GM12864 (cell line): Measurements from ENCODE around the gene ZNF543.
"Not testable (repeated sequence)": the region's sequence is repeated elsewhere in the genome, so short reads cannot be mapped to it uniquely, and the experiment has no call there.

Experiments
- DNase-seq: peaks from one replicate; pipeline ENCODE4 v3.0.0-alpha.2; 2011; ENCODE audit warnings: low read depth
- H3K4me3 ChIP-seq: 2 replicates; pipeline ENCODE4 v1.5.1; 2011; ENCODE audit warnings: mild to moderate bottlenecking, low read depth, low read length, control low read depth
- TF ChIP-seq, protein P1 (sequence below): IDR thresholded peaks from 2 replicates; pipeline ENCODE4 v1.5.1; 2011; ENCODE audit warnings: low read depth, mild to moderate bottlenecking, moderate library complexity, low read length, control low read depth, inconsistent platforms; ENCODE audit errors: missing control alignments

Gene ZNF543

DNA sequence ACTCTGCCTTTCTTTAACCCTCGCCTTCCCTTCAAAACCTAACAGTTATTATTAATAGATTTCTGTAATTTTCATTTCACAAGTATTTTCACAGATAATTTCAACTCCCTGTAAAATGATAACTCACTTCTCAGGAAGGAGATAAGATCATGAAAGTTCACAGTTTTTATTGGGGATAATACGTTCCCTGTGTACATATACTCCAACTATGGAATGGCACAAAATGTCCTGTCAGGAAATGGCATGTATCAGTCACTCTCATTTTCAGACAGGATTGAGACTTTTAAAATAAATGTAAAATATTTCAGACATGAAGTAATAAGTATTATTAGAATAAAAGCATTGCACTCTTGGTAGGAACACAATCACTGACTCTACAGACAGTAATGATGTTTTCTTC is 42.1 kb downstream of the ZNF543 start:
- peak overlapping the region; percentile 65; the same call in 1 of the 2 replicates for H3K4me3 ChIP-seq
- DNase-seq = no peak
- TF ChIP-seq, protein P1, sequence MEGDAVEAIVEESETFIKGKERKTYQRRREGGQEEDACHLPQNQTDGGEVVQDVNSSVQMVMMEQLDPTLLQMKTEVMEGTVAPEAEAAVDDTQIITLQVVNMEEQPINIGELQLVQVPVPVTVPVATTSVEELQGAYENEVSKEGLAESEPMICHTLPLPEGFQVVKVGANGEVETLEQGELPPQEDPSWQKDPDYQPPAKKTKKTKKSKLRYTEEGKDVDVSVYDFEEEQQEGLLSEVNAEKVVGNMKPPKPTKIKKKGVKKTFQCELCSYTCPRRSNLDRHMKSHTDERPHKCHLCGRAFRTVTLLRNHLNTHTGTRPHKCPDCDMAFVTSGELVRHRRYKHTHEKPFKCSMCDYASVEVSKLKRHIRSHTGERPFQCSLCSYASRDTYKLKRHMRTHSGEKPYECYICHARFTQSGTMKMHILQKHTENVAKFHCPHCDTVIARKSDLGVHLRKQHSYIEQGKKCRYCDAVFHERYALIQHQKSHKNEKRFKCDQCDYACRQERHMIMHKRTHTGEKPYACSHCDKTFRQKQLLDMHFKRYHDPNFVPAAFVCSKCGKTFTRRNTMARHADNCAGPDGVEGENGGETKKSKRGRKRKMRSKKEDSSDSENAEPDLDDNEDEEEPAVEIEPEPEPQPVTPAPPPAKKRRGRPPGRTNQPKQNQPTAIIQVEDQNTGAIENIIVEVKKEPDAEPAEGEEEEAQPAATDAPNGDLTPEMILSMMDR = no peak

DNA sequence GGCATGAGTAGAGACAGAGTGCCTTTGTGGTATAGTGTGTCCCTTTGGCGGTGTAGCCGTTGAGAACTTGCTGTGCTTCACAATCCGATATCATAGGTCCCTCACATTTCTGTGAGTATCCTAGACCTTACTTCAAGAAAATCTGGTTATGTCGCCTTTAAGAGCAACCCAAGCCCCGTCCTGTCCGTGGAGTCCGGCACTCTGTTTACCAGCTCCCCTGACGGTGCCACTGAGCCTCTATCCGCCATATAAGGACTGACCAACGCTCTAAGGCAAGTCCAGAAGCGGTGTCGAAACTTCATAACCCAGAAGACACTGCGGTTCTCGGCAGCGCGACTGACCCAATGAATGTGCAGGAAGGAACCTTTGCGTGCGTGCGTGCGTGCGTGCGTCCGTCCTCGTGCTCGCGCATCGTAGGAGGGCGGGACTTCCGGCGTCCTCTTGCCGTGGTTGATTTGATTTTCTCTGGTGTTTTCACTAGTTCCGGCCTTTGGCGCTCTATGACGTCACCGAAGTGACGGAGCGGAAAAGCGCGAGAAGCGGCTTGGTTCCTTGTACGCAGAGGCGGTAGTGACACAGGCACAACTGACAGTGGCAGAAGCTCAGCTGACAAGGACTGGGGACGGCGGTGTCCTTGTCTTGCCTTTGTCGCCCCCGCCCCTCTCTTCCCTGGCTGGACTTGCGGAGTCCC is 42.9 kb downstream of the ZNF543 start, which contains the start of the genes TRAPPC2B and ZNF547:
TSS of gene TRAPPC2B (plus strand) at position 555 of the 691 bp plus-strand sequence. CDS start 1,283 bp downstream, outside the sequence.
TSS of gene ZNF547 (plus strand) at position 555 of the 691 bp plus-strand sequence. CDS start 5,005 bp downstream, outside the sequence.
- DNase-seq = peak; percentile 99
- TF ChIP-seq, protein P1 = no peak
- H3K4me3 ChIP-seq = peak within 1 kb of the TSS; percentile 65

DNA sequence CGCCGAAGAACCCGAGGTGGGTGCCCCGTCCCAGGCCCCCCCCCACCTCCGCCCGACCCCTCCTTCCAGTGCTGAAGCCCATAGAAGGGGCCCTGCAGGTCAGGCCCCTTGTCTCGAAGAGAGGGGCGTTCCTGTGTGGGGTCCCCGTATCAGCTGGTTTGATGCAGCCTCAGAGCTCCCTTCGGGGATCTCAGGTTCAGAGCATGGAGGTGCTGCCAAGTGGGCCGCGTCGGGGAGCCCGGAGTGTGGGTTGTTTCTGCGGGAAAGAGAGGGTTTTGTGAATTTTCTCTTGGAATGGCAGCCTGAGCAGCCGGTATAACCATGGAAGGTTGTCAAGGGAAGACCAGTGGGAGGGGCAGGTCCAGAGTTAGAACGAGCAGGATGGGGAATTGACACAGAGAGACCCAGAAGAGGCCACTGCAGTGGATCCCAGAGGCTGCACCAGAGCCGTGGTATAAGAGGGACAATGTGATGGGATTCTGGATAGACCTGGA is 43.5 kb downstream of the ZNF543 start:
- H3K4me3 ChIP-seq = peak overlapping the region; percentile 65
- no peak for DNase-seq
- TF ChIP-seq, protein P1 = no peak

DNA sequence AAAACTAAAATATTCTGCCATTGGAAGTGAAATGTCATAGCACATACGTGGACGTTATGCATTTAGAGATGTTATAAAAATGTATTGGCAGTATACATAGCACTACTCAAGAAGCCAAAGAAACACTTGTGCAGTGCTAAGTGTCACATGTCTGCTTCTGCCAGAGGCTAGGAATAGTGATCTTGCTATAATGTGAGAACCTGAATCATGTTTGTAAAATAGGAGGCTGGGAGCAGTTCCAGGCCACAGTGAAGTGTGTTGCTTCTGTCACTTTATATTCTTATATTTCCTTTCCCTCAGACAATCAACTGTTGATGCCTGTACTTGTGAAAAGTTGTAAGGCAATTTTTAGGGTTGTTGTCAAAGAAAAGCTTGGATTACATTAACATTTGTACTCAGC is 46.5 kb downstream of the ZNF543 start:
- TF ChIP-seq, protein P1 = no peak
- no peak overlapping the region for H3K4me3 ChIP-seq

DNA sequence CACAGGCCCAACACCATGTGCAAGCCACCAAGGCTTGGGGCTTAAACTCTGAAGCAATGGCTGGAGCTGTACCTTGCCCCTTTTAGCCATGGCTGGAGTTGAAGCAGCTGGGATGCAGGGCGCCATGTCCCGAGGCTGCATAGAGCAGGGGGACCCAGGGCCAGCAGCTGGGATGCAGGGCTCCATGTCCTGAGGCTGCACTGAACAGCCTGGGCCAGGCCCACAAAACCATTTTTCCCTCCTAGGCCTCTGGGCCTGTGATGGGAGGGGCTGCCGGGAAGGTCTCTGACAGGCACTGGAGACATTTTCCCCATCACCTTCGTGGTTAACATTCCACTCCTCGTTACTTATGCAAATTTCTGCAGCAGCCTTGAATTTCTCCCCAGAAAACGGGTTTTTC is 53.9 kb downstream of the ZNF543 start:
- no peak overlapping the region for H3K4me3 ChIP-seq
- DNase-seq = no peak
- TF ChIP-seq, protein P1 = no peak

More for the DNA sequence above, 46.5 kb downstream of the ZNF543 start:
- no peak for DNase-seq

DNA sequence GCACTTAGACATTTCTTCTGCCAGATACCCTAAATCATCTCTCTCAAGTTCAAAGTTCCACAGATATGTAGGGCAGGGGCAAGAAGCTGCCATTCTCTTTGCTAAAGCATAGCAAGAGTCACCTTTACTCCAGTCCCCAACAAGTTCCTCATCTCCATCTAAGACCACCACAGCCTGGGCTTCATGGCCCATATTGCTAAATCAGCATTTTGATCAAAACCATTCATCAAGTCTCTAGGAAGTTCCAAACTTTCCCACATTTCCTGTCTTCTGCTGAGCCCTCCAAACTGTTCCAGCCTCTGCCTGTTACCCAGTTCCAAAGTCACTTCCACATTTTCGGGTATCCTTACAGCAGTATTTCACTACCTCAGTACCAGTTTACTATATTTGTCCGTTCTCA is 54.4 kb downstream of the ZNF543 start:
- not testable (repeated sequence) for H3K4me3 ChIP-seq, DNase-seq

DNA sequence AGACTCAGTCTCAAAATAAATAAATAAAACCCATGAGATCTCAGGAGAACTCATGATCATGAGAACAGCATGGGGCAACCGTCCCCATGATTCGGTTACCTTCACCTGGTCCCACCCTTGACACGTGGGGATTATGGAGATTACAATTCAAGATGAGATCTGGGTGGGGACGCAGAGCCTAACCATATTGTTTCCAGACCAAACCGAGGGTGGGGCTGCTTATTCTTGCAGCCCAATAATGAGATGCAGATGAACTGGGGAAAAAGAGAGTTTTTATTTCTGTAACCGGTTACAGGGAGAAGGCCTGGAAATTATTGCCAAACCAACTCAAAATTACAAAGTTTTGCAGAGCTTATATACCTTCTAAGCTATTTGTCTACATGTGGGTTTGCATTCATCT is 55.9 kb downstream of the ZNF543 start:
- DNase-seq = no peak
- H3K4me3 ChIP-seq = no peak overlapping the region
- TF ChIP-seq, protein P1 = no peak
